ENCODE data around the gene TTLL1.

The TTLL1 gene

DNA sequence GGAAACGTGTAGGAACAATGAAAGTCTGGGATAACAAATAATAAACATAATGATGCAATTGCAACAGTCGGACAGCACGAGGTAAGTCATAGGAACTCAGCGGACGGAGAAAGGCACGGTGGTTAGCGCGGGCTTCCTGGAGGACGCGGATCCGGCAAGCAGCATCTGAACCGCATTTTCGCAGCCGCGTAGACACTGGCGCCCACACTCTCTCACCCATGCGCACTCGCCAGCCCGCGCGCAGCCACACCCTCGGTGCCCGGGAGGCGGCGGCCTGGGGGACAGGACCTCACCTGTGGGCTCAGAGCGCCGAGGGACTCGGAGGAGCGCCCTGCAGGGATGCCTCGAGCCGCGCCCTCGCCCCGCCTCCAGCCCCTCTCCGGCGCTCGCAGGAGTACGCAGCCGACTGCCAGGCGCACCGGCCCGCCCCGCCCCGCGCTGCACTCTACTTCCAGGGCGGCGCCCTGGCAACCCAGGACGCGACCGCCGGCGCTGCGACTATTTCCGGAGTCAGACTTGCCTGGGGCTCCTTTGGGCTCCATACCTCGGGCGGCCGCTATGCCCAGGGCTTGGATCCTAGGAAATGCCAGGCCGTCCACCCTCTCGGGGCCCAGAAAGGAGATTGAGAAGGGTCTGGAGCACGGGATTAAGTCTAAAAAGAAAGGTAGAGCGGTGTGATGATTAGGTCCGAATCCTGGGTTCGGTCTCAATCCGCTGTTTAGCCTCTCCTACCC is at the start of gene TTLL1:
Gene TTLL1 (minus strand): TSS at position 408 of the 734 bp plus-strand sequence. CDS start 13,805 bp downstream, outside the sequence.
- in situ Hi-C loops (cut with HindIII; ENCODE audit: low sequenced_read_pairs), result no loop called here

GRCh38 chr22:43136801-43137200 is 47.6 kb upstream of the TTLL1 start:
- in situ Hi-C loops (cut with HindIII; ENCODE audit: low sequenced_read_pairs), result no loop called here

DNA sequence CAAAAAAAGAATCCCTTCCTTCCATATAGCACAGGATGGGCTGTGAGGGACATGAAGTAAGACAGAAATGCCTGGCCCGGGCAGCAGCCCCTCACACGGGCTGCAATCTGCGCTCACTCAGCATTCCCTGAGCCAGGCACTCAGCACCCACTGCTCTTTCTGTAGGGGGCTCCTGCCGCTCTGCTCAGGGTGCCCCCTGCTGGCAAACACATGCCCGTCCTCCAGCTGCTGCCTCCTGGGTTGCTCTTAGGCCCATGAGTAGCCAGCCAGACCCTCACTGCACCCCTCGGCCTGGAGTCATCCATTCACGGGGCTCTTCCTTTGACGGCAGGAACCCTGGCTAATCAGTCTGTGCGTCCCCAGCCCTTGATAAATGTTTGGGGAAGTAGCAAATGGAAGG is 47.1 kb upstream of the TTLL1 start:
- in situ Hi-C loops (cut with HindIII; ENCODE audit: low sequenced_read_pairs), result no loop called here

GRCh38 chr22:43135565-43135964 is 46.4 kb upstream of the TTLL1 start:
- in situ Hi-C loops (cut with HindIII; ENCODE audit: low sequenced_read_pairs), result no loop called here

DNA sequence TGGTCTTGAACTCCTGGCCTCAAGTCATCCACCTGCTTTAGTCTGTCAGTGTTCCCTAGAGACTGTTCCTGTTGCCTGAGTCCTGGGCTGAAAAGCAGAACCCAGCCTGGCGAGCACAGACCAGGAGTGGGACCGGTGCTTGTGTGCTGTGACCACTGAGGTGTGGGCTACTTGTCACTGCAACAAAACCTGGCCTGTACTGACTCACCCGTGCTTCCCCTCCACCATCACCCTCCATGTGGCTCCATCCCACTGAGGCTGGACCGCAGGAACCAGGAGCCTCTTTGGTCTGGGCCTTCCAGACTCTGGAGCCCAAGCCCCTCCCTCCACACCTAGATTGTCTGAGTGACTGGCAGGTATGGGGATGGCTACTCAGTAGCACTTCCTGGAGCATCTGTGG is 45.4 kb upstream of the TTLL1 start:
- in situ Hi-C loops (cut with HindIII; ENCODE audit: low sequenced_read_pairs), result no loop called here

DNA sequence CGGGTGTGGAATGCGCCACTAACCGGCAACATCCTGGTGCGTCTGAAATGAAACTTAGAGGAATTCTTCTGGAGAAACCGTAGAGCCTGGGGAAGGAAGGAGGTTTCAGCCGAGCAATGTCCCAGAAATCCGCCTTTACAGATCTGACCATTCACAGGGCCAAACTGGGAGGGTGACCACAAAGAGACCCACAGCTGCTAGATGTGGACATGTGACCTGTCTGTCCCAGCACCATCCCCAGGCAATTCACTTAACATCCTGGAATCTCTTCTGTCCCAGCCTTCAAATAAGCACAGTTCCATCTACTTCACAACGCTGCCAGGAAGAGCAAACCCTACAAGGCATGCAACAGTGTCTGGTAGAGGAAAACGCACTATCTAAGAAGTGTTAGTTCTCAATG is 44.2 kb upstream of the TTLL1 start:
- in situ Hi-C loops (cut with HindIII; ENCODE audit: low sequenced_read_pairs), result no loop called here

- in situ Hi-C loops (cut with HindIII; ENCODE audit: low sequenced_read_pairs), result no loop called here
These were observed 42.7 kb upstream of the TTLL1 start for GRCh38 chr22:43131773-43132501.

GRCh38 chr22:43129426-43130425 is 40.5 kb upstream of the TTLL1 start:
- in situ Hi-C loops (cut with HindIII; ENCODE audit: low sequenced_read_pairs), result no loop called here

DNA sequence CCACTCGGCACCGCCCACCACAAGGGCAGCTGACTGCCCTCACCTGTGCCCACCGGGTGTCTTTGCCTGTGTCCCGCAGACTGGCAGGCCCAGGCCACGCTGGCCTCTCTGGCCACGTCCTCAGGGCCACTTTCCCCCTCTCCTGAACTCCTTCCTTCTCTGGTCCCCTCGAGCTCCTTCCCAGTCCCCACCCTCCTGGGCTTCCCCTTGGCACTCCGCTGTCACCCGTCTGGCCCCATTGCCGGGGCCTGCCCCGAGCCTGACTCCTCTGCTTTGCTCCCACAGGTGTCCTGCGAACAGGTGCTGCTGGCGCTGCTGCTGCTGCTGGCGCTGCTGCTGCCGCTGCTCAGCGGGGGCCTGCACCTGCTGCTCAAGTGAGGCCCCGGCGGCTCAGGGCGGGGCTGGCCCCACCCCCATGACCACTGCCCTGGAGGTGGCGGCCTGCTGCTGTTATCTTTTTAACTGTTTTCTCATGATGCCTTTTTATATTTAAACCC is 39.8 kb upstream of the TTLL1 start:
- in situ Hi-C loops (cut with HindIII; ENCODE audit: low sequenced_read_pairs), result no loop called here

- in situ Hi-C loops (cut with HindIII; ENCODE audit: low sequenced_read_pairs), result no loop called here
These were observed 38.9 kb upstream of the TTLL1 start for GRCh38 chr22:43128116-43128515.

- in situ Hi-C loops (cut with HindIII; ENCODE audit: low sequenced_read_pairs), result no loop called here
These were observed 38.1 kb upstream of the TTLL1 start for GRCh38 chr22:43127166-43127908.

- in situ Hi-C loops (cut with HindIII; ENCODE audit: low sequenced_read_pairs), result no loop called here
These were observed 37.4 kb upstream of the TTLL1 start for GRCh38 chr22:43126501-43127165.

GRCh38 chr22:43118953-43119458 is 29.8 kb upstream of the TTLL1 start:
- in situ Hi-C loops (cut with HindIII; ENCODE audit: low sequenced_read_pairs), result no loop called here

GRCh38 chr22:43118024-43118849 is 29.0 kb upstream of the TTLL1 start:
- in situ Hi-C loops (cut with HindIII; ENCODE audit: low sequenced_read_pairs), result no loop called here

GRCh38 chr22:43116932-43117331 is 27.7 kb upstream of the TTLL1 start:
- in situ Hi-C loops (cut with HindIII; ENCODE audit: low sequenced_read_pairs), result no loop called here

GRCh38 chr22:43114958-43115357 is 25.8 kb upstream of the TTLL1 start:
- in situ Hi-C loops (cut with HindIII; ENCODE audit: low sequenced_read_pairs), result no loop called here

- in situ Hi-C loops (cut with HindIII; ENCODE audit: low sequenced_read_pairs), result no loop called here
These were observed 24.5 kb upstream of the TTLL1 start for GRCh38 chr22:43113526-43114251.

Measured in DLD1 (cell line).